Fibroblast of lung (primary cell): Measurements from ENCODE around the gene INPP5A. TPM values are rescaled to one million over a fixed set of nuclear protein-coding genes. Genes with fewer than 3 reads are reported as not detected.

Experiments
- DNase-seq, 2 donors: peaks; one replicate each; pipeline versions ENCODE4 v3.0.0 to v3.0.0-alpha.2; 2010; ENCODE audit warnings: low read depth in 2 of 2
- H2AFZ ChIP-seq: 2 replicates; pipeline ENCODE4 v1.5.1; 2012; ENCODE audit warnings: low read length, control low read depth, inconsistent platforms
- H3K27ac ChIP-seq: 2 replicates; pipeline ENCODE4 v1.5.1; 2011; ENCODE audit warnings: low read length, control low read depth; ENCODE audit not compliant: insufficient read depth
- H3K27me3 ChIP-seq: 2 replicates; pipeline ENCODE4 v1.5.1; 2011; ENCODE audit warnings: mild to moderate bottlenecking, low read length; ENCODE audit not compliant: control insufficient read depth, insufficient read depth
- H3K36me3 ChIP-seq: 2 replicates; pipeline ENCODE4 v1.5.1; 2011; ENCODE audit warnings: low read length; ENCODE audit not compliant: control insufficient read depth, insufficient read depth
- H3K4me1 ChIP-seq: 2 replicates; pipeline ENCODE4 v1.5.1; 2011; ENCODE audit warnings: low read length; ENCODE audit not compliant: control insufficient read depth, insufficient read depth; ENCODE audit errors: extremely low read depth
- H3K4me2 ChIP-seq: 2 replicates; pipeline ENCODE4 v1.5.1; 2011; ENCODE audit warnings: low read length, control low read depth; ENCODE audit not compliant: insufficient read depth; ENCODE audit errors: extremely low read depth
- H3K4me3 ChIP-seq, 4 experiments: fragments of 200-600 bp in 1 of 4; sonication (generic) in 1 of 4; replicated peaks in 1 of 4; 2 replicates each; pipeline ENCODE4 v1.5.1; 2011 to 2016; ENCODE audit warnings: low read length in 4 of 4, low read depth in 3 of 4, mild to moderate bottlenecking in 3 of 4, control low read depth in 2 of 4, inconsistent platforms in 1 of 4, mixed read lengths in 1 of 4; ENCODE audit not compliant: insufficient read depth in 1 of 4; ENCODE audit errors: control extremely low read depth in 1 of 4
- H3K79me2 ChIP-seq: 2 replicates; pipeline ENCODE4 v1.5.1; 2012; ENCODE audit warnings: mild to moderate bottlenecking, low read length, inconsistent platforms; ENCODE audit not compliant: control insufficient read depth, insufficient read depth
- H3K9ac ChIP-seq: 2 replicates; pipeline ENCODE4 v1.5.1; 2011; ENCODE audit warnings: mild to moderate bottlenecking, low read length, control low read depth; ENCODE audit not compliant: insufficient read depth
- H3K9me3 ChIP-seq: 2 replicates; pipeline ENCODE4 v1.5.1; 2012; ENCODE audit warnings: low read depth, low read length; ENCODE audit not compliant: control insufficient read depth, insufficient read depth
- H4K20me1 ChIP-seq: 2 replicates; pipeline ENCODE4 v1.5.1; 2011; ENCODE audit warnings: low read length; ENCODE audit not compliant: control insufficient read depth, insufficient read depth; ENCODE audit errors: extremely low read depth
- CTCF ChIP-seq, 2 donors: IDR thresholded peaks in 1 of 2; conservative IDR thresholded peaks in 1 of 2; 1 replicate in 1 of 2; 2 replicates in 1 of 2; pipeline ENCODE4 v1.5.1; 2011 to 2012; ENCODE audit warnings: low read length in 2 of 2, control low read depth in 1 of 2, inconsistent platforms in 1 of 2, low read depth in 1 of 2, mild to moderate bottlenecking in 1 of 2
- EZH2 ChIP-seq: IDR thresholded peaks from 2 replicates; pipeline ENCODE4 v1.5.1; 2012; ENCODE audit warnings: low read length, control low read depth, mild to moderate bottlenecking; ENCODE audit errors: missing control alignments
- polyA plus RNA-seq, 2 donors: library from polyadenylated mRNA; depleted of rRNA in 1 of 2; stranded (reverse) in 1 of 2; unstranded in 1 of 2; fragments of >200 nt; gene quantifications; 2 replicates each; pipeline ENCODE4 v1.2.1, GENCODE V29; 2011 to 2012; ENCODE audit warnings: missing spikeins in 1 of 2
- total RNA-seq: library from RNA; depleted of rRNA; stranded (reverse); fragments of >200 nt; gene quantifications from 2 replicates; pipeline ENCODE4 v1.2.1, GENCODE V29; 2014

Gene INPP5A
- total and polyA plus RNA-seq, 2 donors (not counting 1 experiment from before 2014, with no cell fraction given): 24.6 to 39.9 TPM

- Histone ChIP-seq H3K9ac (no peak overlapping the region), H3K4me3 (no peak overlapping the region), H4K20me1 (no peaks in the 10 kb centered on the region), H3K36me3 (no peaks in the 10 kb centered on the region), H3K79me2 (no peaks in the 10 kb centered on the region), H3K4me1 (no peaks in the 10 kb centered on the region), H3K9me3 (no peaks in the 10 kb centered on the region), H3K27me3 (no peaks in the 10 kb centered on the region), H3K4me2 (no peak overlapping the region), H2AFZ (no peak overlapping the region), H3K27ac (no peak overlapping the region)
- DNase-seq: no peak
- TF ChIP-seq CTCF (conservative IDR thresholded peaks at IDR 0.05 in 1 of 2, IDR thresholded peaks at IDR 0.05 in 1 of 2; ENCODE audit: low read depth in 1 of 2, low read length in 2 of 2) (no peak), EZH2 (no peak)
Measured at GRCh38 chr10:132810141-132810806, 272.7 kb downstream of the INPP5A start.

GRCh38 chr10:132810807-132811700 lies 273.5 kb downstream of the INPP5A start:
- Histone ChIP-seq H3K4me2 (no peak overlapping the region), H3K9ac (no peak overlapping the region), H3K36me3 (no peaks in the 10 kb centered on the region), H3K27me3 (no peaks in the 10 kb centered on the region), H3K4me1 (no peaks in the 10 kb centered on the region), H3K4me3 (no peak overlapping the region), H4K20me1 (no peaks in the 10 kb centered on the region), H3K79me2 (no peaks in the 10 kb centered on the region), H2AFZ (no peak overlapping the region), H3K27ac (no peak overlapping the region), H3K9me3 (no peaks in the 10 kb centered on the region)
- no peak for TF ChIP-seq EZH2
- no peak for TF ChIP-seq CTCF (conservative IDR thresholded peaks at IDR 0.05 in 1 of 2, IDR thresholded peaks at IDR 0.05 in 1 of 2; ENCODE audit: low read depth in 1 of 2, low read length in 2 of 2)
- DNase-seq: no peak

GRCh38 chr10:132811891-132812481 lies 274.4 kb downstream of the INPP5A start:
- no peaks in the 10 kb centered on the region for H3K4me1 ChIP-seq
- H3K4me3 ChIP-seq: no peak overlapping the region

More at GRCh38 chr10:132811891-132812481, 274.4 kb downstream of the INPP5A start:
- Histone ChIP-seq H3K27ac (no peak overlapping the region), H3K4me2 (no peak overlapping the region), H3K36me3 (no peaks in the 10 kb centered on the region), H3K9me3 (no peaks in the 10 kb centered on the region), H3K27me3 (no peaks in the 10 kb centered on the region), H4K20me1 (no peaks in the 10 kb centered on the region), H3K79me2 (no peaks in the 10 kb centered on the region), H2AFZ (no peak overlapping the region), H3K9ac (no peak overlapping the region)
- DNase-seq: no peak
- no peak for TF ChIP-seq CTCF (conservative IDR thresholded peaks at IDR 0.05 in 1 of 2, IDR thresholded peaks at IDR 0.05 in 1 of 2; ENCODE audit: low read depth in 1 of 2, low read length in 2 of 2)
- no peak for TF ChIP-seq EZH2
